Measurements from ENCODE around the gene TLX2. TPM values are rescaled to one million over a fixed set of nuclear protein-coding genes. Genes with fewer than 3 reads are reported as not detected.
A peak's percentile ranks its signal among the peaks of the same experiment; 100 is the strongest.

TLX2 gene
- polyA plus RNA-seq, 2 of the 4 experiments (the other 2 are of a cell fraction), result 0.05 to 0.37 TPM

GRCh38 chr2:74472086-74472944, 41.9 kb upstream of the TLX2 start, which contains the start of gene MRPL53 (continued):
- TF ChIP-seq POLR2AphosphoS2 (conservative IDR thresholded peaks at IDR 0.05; ENCODE audit: low read length) (peak; percentile 92), NR3C1 (IDR thresholded peaks at IDR 0.05) (no peak), HDAC2 (IDR thresholded peaks at IDR 0.05) (0 out of 2 replicates have a peak, but pooled peaks have one; percentile 71), RCOR1 (IDR thresholded peaks at IDR 0.05; ENCODE audit: low read depth, low read length) (no peak), ELK1 (IDR thresholded peaks at IDR 0.05; ENCODE audit: low read depth, low read length) (no peak; the same call in 1 of the 2 replicates), MYC (IDR thresholded peaks at IDR 0.05; ENCODE audit: borderline replicate concordance, low read length) (no peak), ATOH8 (CRISPR knock-in tag; IDR thresholded peaks at IDR 0.05; ENCODE audit: low read depth) (no peak), GATA3 (IDR thresholded peaks at IDR 0.05; ENCODE audit: borderline replicate concordance) (peak; percentile 83), MAZ (IDR thresholded peaks at IDR 0.05; ENCODE audit: borderline replicate concordance, low read depth, low read length) (no peak), RAD21 (conservative IDR thresholded peaks at IDR 0.05 in 1 of 2, IDR thresholded peaks at IDR 0.05 in 1 of 2) (no peak), RNF2 (IDR thresholded peaks at IDR 0.05; ENCODE audit: borderline replicate concordance, low read depth) (no peak), HOXA7 (CRISPR knock-in tag; IDR thresholded peaks at IDR 0.05) (no peak; the same call in 1 of the 2 replicates), CEBPB (IDR thresholded peaks at IDR 0.05) (no peak; a peak in 1 of 4 replicates), RFX5 (IDR thresholded peaks at IDR 0.05) (no peak), JUN (IDR thresholded peaks at IDR 0.05) (peak; percentile 88 to 100), EHMT2 (IDR thresholded peaks at IDR 0.05; ENCODE audit: low read depth) (no peak), HOXB5 (CRISPR knock-in tag; IDR thresholded peaks at IDR 0.05) (no peak), E2F6 (IDR thresholded peaks at IDR 0.05; ENCODE audit: borderline replicate concordance, low read depth) (peak; percentile 44; the same call in 1 of the 2 replicates), POLR2A (IDR thresholded peaks at IDR 0.05; ENCODE audit: low read length) (peak; percentile 94), NPAS2 (CRISPR knock-in tag; IDR thresholded peaks at IDR 0.05; ENCODE audit: borderline replicate concordance) (no peak), HEYL (CRISPR knock-in tag; IDR thresholded peaks at IDR 0.05) (no peak), CBX2 (IDR thresholded peaks at IDR 0.05; ENCODE audit: borderline replicate concordance, low read depth) (no peak), CHD4 (IDR thresholded peaks at IDR 0.05; ENCODE audit: borderline replicate concordance) (no peak), RARB (CRISPR knock-in tag; IDR thresholded peaks at IDR 0.05) (peak; percentile 16; the same call in 1 of the 2 replicates), EP300 (IDR thresholded peaks at IDR 0.05) (no peak), FOSL2 (IDR thresholded peaks at IDR 0.05) (no peak), FOSL2 (CRISPR knock-in tag; IDR thresholded peaks at IDR 0.05) (peak; percentile 39; the same call in 1 of the 2 replicates), EHF (CRISPR knock-in tag; IDR thresholded peaks at IDR 0.05) (no peak; the same call in 1 of the 2 replicates), ZFP36 (IDR thresholded peaks at IDR 0.05; ENCODE audit: borderline replicate concordance, partially characterized antibody) (no peak)

Measured in A549 (cell line).